Measurements from ENCODE around the gene CSMD2.

The CSMD2 gene

DNA sequence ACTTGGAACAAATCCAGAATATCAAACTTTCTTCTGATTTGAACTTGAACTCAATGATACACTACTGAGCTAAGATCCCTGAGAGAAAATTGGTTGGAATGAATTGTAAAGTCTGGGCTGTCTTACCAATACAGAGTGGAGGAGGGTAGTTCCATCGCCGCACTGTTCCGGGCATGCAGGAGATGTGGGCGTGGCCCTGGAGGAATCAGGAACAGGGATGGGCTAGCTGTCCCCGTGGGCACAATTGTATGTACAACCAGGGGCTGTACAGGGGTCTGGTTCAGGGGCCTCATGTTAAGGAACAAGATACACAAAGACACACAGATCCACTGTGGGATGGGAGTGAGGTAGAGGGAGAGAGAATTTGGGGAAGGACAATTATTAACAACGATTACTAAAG, 548.2 kb downstream of the CSMD2 start:
- Histone ChIP-seq H3K27ac (ENCODE audit: low read length) (no peak overlapping the region), H3K27me3 (ENCODE audit: control insufficient read depth in 1 of 2, insufficient read depth in 2 of 2, low read length in 2 of 2) (peaks cover 16 to 17% of the 10 kb centered on the region in 2 donors), H3K4me1 (ENCODE audit: control insufficient read depth, insufficient read depth, low read length) (no peaks in the 10 kb centered on the region), H3K36me3 (ENCODE audit: control insufficient read depth in 2 of 2, insufficient read depth in 2 of 2, low read length in 2 of 2) (no peaks in the 10 kb centered on the region), H3K9me3 (ENCODE audit: control insufficient read depth in 2 of 2, low read length in 2 of 2) (no peaks in the 10 kb centered on the region), H3K4me3 (ENCODE audit: low read length in 2 of 2) (no peak overlapping the region), H3K9ac (ENCODE audit: low read length in 2 of 2) (no peak overlapping the region)

DNA sequence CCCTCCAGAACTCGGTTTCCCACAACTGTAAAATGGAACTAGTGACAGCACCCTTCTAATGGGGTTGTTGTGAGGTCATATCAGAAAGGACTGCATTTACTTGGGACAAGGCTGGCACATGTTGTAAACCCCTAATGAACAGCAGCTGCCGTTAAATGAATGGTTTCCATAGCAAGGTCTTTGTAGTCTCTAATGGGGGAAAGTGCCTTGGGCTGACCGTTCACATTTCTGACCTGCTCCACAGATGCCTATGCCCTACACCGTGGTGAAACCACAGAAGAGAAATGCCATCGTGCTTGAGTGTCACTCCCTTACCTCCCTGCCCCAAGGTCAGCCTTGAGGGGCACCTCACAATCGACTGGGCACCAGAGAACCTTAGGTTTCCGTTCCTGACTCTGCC, 549.5 kb downstream of the CSMD2 start:
- Histone ChIP-seq H3K9me3 (ENCODE audit: control insufficient read depth in 2 of 2, low read length in 2 of 2) (no peaks in the 10 kb centered on the region), H3K27ac (ENCODE audit: low read length) (no peak overlapping the region), H3K9ac (ENCODE audit: low read length in 2 of 2) (no peak overlapping the region), H3K4me1 (ENCODE audit: control insufficient read depth, insufficient read depth, low read length) (no peaks in the 10 kb centered on the region), H3K27me3 (ENCODE audit: control insufficient read depth in 1 of 2, insufficient read depth in 2 of 2, low read length in 2 of 2) (peaks cover 16 to 17% of the 10 kb centered on the region in 2 donors), H3K4me3 (ENCODE audit: low read length in 2 of 2) (no peak overlapping the region), H3K36me3 (ENCODE audit: control insufficient read depth in 2 of 2, insufficient read depth in 2 of 2, low read length in 2 of 2) (no peaks in the 10 kb centered on the region)

DNA sequence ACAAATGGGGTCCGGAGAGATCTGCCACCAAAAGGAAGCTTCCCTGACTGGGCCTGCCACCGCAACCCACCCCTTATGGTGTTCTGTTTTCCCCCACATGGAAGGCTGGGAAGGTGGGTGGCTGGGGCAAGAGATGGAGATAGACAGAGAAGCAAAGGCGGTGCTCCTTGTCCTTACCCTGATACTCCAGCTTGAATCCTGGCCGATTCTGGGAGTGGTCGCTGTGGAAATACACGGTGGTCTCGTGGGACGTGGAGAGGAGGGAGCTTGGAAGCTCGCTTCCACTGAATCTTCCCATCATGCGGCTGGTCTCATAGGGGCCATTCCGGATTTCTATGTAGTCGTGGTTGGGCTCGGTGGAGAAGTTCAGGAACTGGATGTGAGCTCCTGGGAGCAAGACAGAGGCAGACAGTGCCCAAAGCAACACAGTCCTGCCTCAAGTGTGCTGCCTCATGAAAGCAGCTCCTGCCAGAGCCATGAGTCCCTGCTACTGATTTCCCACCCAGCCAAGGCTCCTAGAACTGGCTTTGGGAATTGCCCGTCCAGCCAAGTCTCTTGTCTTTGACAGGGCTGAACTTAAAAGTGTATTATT, 554.1 kb downstream of the CSMD2 start:
- no peaks in the 10 kb centered on the region for H3K36me3 ChIP-seq (ENCODE audit: control insufficient read depth in 2 of 2, insufficient read depth in 2 of 2, low read length in 2 of 2)
- no peaks in the 10 kb centered on the region for H3K9me3 ChIP-seq (ENCODE audit: control insufficient read depth in 2 of 2, low read length in 2 of 2)
- no peak overlapping the region for H3K27ac ChIP-seq (ENCODE audit: low read length)
- peaks cover 11 to 13% of the 10 kb centered on the region in 2 donors for H3K27me3 ChIP-seq (ENCODE audit: control insufficient read depth in 1 of 2, insufficient read depth in 2 of 2, low read length in 2 of 2)
- no peaks in the 10 kb centered on the region for H3K4me1 ChIP-seq (ENCODE audit: control insufficient read depth, insufficient read depth, low read length)
- no peak overlapping the region for H3K9ac ChIP-seq (ENCODE audit: low read length in 2 of 2)
- H3K4me3 ChIP-seq (ENCODE audit: low read length in 2 of 2): no peak overlapping the region

GRCh38 chr1:33610391-33610790, 554.6 kb downstream of the CSMD2 start:
- H3K9ac ChIP-seq (ENCODE audit: low read length in 2 of 2): no peak overlapping the region
- no peaks in the 10 kb centered on the region for H3K4me1 ChIP-seq (ENCODE audit: control insufficient read depth, insufficient read depth, low read length)
- peaks cover 11% of the 10 kb centered on the region in 2 donors for H3K27me3 ChIP-seq (ENCODE audit: control insufficient read depth in 1 of 2, insufficient read depth in 2 of 2, low read length in 2 of 2)
- no peak overlapping the region for H3K4me3 ChIP-seq (ENCODE audit: low read length in 2 of 2)
- H3K36me3 ChIP-seq (ENCODE audit: control insufficient read depth in 2 of 2, insufficient read depth in 2 of 2, low read length in 2 of 2): no peaks in the 10 kb centered on the region
- no peaks in the 10 kb centered on the region for H3K9me3 ChIP-seq (ENCODE audit: control insufficient read depth in 2 of 2, low read length in 2 of 2)
- no peak overlapping the region for H3K27ac ChIP-seq (ENCODE audit: low read length)

GRCh38 chr1:33609739-33610138, 555.3 kb downstream of the CSMD2 start:
- Histone ChIP-seq H3K9ac (ENCODE audit: low read length in 2 of 2) (no peak overlapping the region), H3K9me3 (ENCODE audit: control insufficient read depth in 2 of 2, low read length in 2 of 2) (no peaks in the 10 kb centered on the region), H3K4me3 (ENCODE audit: low read length in 2 of 2) (no peak overlapping the region), H3K27me3 (ENCODE audit: control insufficient read depth in 1 of 2, insufficient read depth in 2 of 2, low read length in 2 of 2) (peaks cover 5% of the 10 kb centered on the region in 2 donors), H3K4me1 (ENCODE audit: control insufficient read depth, insufficient read depth, low read length) (no peaks in the 10 kb centered on the region), H3K36me3 (ENCODE audit: control insufficient read depth in 2 of 2, insufficient read depth in 2 of 2, low read length in 2 of 2) (no peaks in the 10 kb centered on the region), H3K27ac (ENCODE audit: low read length) (no peak overlapping the region)

DNA sequence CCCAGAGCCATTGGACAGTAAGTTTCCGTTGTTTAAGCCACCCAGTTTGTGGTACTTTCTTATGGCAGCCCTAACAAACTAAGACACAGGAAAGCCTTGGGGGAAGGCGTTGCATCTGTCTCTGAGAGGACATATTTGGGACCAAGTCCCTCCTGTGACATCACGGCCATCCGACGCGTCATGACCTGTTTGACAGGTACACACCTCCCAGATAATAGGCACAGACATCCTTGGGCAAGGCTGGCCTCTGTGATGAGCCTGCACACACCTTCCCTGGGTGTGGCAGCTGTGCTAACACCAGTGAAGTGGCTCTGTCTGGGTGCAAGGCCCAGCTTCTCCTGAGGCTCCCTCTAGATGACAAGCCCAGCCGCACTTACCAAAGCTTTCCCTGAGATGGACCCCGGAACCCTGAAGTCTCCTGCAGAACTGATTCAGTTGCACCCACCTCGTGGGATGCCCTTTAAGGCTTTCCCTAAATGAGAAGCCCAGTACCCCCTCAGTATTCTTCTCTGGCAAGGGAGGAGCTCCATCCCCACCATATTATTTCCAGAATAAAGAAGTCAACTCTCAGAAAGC, 556.1 kb downstream of the CSMD2 start:
- Histone ChIP-seq H3K36me3 (ENCODE audit: control insufficient read depth in 2 of 2, insufficient read depth in 2 of 2, low read length in 2 of 2) (no peaks in the 10 kb centered on the region), H3K27me3 (ENCODE audit: control insufficient read depth in 1 of 2, insufficient read depth in 2 of 2, low read length in 2 of 2) (peaks cover 0 to 4% of the 10 kb centered on the region in 2 donors), H3K4me1 (ENCODE audit: control insufficient read depth, insufficient read depth, low read length) (no peaks in the 10 kb centered on the region), H3K9me3 (ENCODE audit: control insufficient read depth in 2 of 2, low read length in 2 of 2) (no peaks in the 10 kb centered on the region), H3K9ac (ENCODE audit: low read length in 2 of 2) (no peak overlapping the region), H3K4me3 (ENCODE audit: low read length in 2 of 2) (no peak overlapping the region), H3K27ac (ENCODE audit: low read length) (no peak overlapping the region)

DNA sequence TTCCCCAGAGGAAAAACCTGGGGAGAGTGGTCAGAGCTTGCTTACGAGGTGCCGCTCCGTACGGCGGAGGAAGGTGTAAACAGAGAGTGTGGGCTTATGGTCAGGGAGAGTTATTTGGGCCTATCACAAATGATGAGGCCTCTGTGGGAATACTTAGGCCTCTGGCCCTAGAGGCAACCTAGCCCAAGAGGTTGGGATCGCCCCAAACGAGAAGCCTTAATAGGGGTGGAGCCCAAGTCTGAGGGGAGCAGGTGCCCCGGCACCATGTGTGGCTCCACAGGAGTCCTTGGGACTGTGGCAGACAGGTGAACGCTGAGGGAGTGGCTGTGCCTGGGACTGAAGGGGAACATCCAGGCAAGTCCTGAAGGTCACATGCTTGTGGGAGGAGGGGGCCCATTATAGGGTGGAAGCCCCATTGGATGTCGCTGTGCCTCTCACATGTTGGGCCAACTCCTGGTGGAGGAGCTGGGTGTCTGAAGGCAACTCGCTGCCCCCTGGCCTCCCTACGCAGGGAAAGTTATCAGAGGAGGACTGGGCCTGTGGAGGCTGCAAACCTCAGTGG, 557.5 kb downstream of the CSMD2 start:
- no peak overlapping the region for H3K27ac ChIP-seq (ENCODE audit: low read length)
- H3K4me3 ChIP-seq (ENCODE audit: low read length in 2 of 2): no peak overlapping the region
- no peaks in the 10 kb centered on the region for H3K36me3 ChIP-seq (ENCODE audit: control insufficient read depth in 2 of 2, insufficient read depth in 2 of 2, low read length in 2 of 2)
- no peaks in the 10 kb centered on the region for H3K27me3 ChIP-seq (ENCODE audit: control insufficient read depth in 1 of 2, insufficient read depth in 2 of 2, low read length in 2 of 2)
- H3K4me1 ChIP-seq (ENCODE audit: control insufficient read depth, insufficient read depth, low read length): no peaks in the 10 kb centered on the region
- H3K9ac ChIP-seq (ENCODE audit: low read length in 2 of 2): no peak overlapping the region
- H3K9me3 ChIP-seq (ENCODE audit: control insufficient read depth in 2 of 2, low read length in 2 of 2): no peaks in the 10 kb centered on the region

- Histone ChIP-seq H3K9ac (ENCODE audit: low read length in 2 of 2) (no peak overlapping the region), H3K9me3 (ENCODE audit: control insufficient read depth in 2 of 2, low read length in 2 of 2) (no peaks in the 10 kb centered on the region), H3K4me1 (ENCODE audit: control insufficient read depth, insufficient read depth, low read length) (no peaks in the 10 kb centered on the region), H3K36me3 (ENCODE audit: control insufficient read depth in 2 of 2, insufficient read depth in 2 of 2, low read length in 2 of 2) (no peaks in the 10 kb centered on the region), H3K4me3 (ENCODE audit: low read length in 2 of 2) (no peak overlapping the region), H3K27ac (ENCODE audit: low read length) (no peak overlapping the region), H3K27me3 (ENCODE audit: control insufficient read depth in 1 of 2, insufficient read depth in 2 of 2, low read length in 2 of 2) (peaks cover 0 to under 1% of the 10 kb centered on the region in 2 donors)
Measured at GRCh38 chr1:33606272-33606671, 558.8 kb downstream of the CSMD2 start.

DNA sequence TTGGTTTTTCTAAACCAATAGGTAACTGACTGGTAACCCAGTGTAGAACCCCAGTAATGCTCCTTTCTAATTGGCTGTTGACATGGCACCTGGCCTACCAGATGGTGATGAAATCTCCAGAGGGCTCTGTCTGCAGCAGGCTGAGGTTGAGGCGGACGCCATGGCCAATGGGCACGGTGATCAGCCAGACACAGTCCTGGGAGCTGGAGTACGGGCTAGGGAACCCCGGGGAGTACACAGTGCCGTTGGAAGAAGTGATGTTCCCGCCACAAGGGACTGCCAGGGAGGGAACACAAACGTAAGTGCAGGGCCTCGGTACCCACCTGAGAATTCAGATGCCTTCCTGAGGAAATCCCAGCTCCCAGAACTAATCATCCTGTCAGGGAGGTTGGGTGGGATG, 562.8 kb downstream of the CSMD2 start:
- Histone ChIP-seq H3K27ac (ENCODE audit: low read length) (no peak overlapping the region), H3K9ac (ENCODE audit: low read length in 2 of 2) (no peak overlapping the region), H3K27me3 (ENCODE audit: control insufficient read depth in 1 of 2, insufficient read depth in 2 of 2, low read length in 2 of 2) (peaks cover 0 to 2% of the 10 kb centered on the region in 2 donors), H3K9me3 (ENCODE audit: control insufficient read depth in 2 of 2, low read length in 2 of 2) (no peaks in the 10 kb centered on the region), H3K4me1 (ENCODE audit: control insufficient read depth, insufficient read depth, low read length) (no peaks in the 10 kb centered on the region), H3K4me3 (ENCODE audit: low read length in 2 of 2) (no peak overlapping the region), H3K36me3 (ENCODE audit: control insufficient read depth in 2 of 2, insufficient read depth in 2 of 2, low read length in 2 of 2) (no peaks in the 10 kb centered on the region)

DNA sequence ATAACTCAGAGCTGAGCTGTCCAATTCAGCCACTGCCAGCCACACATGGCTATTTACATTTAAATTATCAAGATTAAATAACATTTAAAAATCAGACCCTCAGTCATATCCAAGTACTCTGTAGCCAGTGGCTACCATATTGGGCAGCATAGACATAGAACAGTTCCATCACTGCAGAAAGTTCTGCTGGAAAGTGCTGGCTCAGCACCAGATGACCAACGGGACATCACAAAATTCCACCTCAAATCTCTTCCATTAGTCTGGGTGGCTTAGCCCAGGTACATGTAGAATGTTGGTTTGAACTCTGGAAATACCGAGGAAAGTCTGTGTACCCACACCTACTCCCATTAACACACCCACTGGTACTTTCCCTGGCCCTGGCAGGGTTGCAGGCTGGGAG, 563.3 kb downstream of the CSMD2 start:
- Histone ChIP-seq H3K4me3 (ENCODE audit: low read length in 2 of 2) (no peak overlapping the region), H3K27me3 (ENCODE audit: control insufficient read depth in 1 of 2, insufficient read depth in 2 of 2, low read length in 2 of 2) (peaks cover 0 to 2% of the 10 kb centered on the region in 2 donors), H3K36me3 (ENCODE audit: control insufficient read depth in 2 of 2, insufficient read depth in 2 of 2, low read length in 2 of 2) (no peaks in the 10 kb centered on the region), H3K27ac (ENCODE audit: low read length) (no peak overlapping the region), H3K9me3 (ENCODE audit: control insufficient read depth in 2 of 2, low read length in 2 of 2) (no peaks in the 10 kb centered on the region), H3K9ac (ENCODE audit: low read length in 2 of 2) (no peak overlapping the region), H3K4me1 (ENCODE audit: control insufficient read depth, insufficient read depth, low read length) (no peaks in the 10 kb centered on the region)

GRCh38 chr1:33599516-33600115, 565.4 kb downstream of the CSMD2 start:
- no peak overlapping the region for H3K4me3 ChIP-seq (ENCODE audit: low read length in 2 of 2)
- H3K27ac ChIP-seq (ENCODE audit: low read length): no peak overlapping the region
- H3K9me3 ChIP-seq (ENCODE audit: control insufficient read depth in 2 of 2, low read length in 2 of 2): no peaks in the 10 kb centered on the region
- peaks cover 0 to 2% of the 10 kb centered on the region in 2 donors for H3K27me3 ChIP-seq (ENCODE audit: control insufficient read depth in 1 of 2, insufficient read depth in 2 of 2, low read length in 2 of 2)
- H3K36me3 ChIP-seq (ENCODE audit: control insufficient read depth in 2 of 2, insufficient read depth in 2 of 2, low read length in 2 of 2): no peaks in the 10 kb centered on the region
- H3K9ac ChIP-seq (ENCODE audit: low read length in 2 of 2): no peak overlapping the region
- H3K4me1 ChIP-seq (ENCODE audit: control insufficient read depth, insufficient read depth, low read length): no peaks in the 10 kb centered on the region
